H1 (cell line): ENCODE data around the gene MTARC2. TPM values are rescaled to one million over a fixed set of nuclear protein-coding genes. Genes with fewer than 3 reads are reported as not detected.

Source experiments
- CTCF ChIA-PET: fragments of 300-600 bp; sonication (Branson Sonifier 250); formaldehyde crosslinking; loops from one replicate; lab custom pipeline; 2021; ENCODE audit not compliant: partially characterized antibody; lab: Charles Lee
- POLR2A ChIA-PET: fragments of 300-600 bp; sonication (Branson Sonifier 250); formaldehyde crosslinking; loops from one replicate; lab custom pipeline; 2021; ENCODE audit warnings: inconsistent platforms; ENCODE audit not compliant: partially characterized antibody; lab: Charles Lee
- DNase-seq, 2 experiments: peaks; one replicate each; pipeline versions ENCODE4 v3.0.0 to v3.0.0-alpha.2; 2010 to 2022; ENCODE audit warnings: low spot score in 2 of 2, low read depth in 1 of 2, mixed read lengths in 1 of 2
- FAIRE-seq: peaks from 2 replicates; lab custom pipeline; 2011; peaks lifted over from hg19 to GRCh38; lab: Jason Lieb, UNC
- H2AFZ ChIP-seq: 2 replicates; pipeline ENCODE4 v1.8.1; 2012; ENCODE audit warnings: low read length, inconsistent platforms
- H2AK5ac ChIP-seq: 2 replicates; pipeline ENCODE4 v1.6.1; 2013; ENCODE audit warnings: low read depth, low read length
- H2BK120ac ChIP-seq: replicated peaks from 2 replicates; pipeline ENCODE3; 2013; ENCODE audit warnings: low read depth, low read length, inconsistent platforms
- H2BK12ac ChIP-seq: 2 replicates; pipeline ENCODE4 v1.6.1; 2013; ENCODE audit warnings: low read depth, low read length
- H2BK15ac ChIP-seq: 2 replicates; pipeline ENCODE4 v1.6.1; 2013; ENCODE audit warnings: low read length
- H2BK20ac ChIP-seq: 2 replicates; pipeline ENCODE4 v1.6.1; 2013; ENCODE audit warnings: low read length
- H2BK5ac ChIP-seq: 2 replicates; pipeline ENCODE4 v1.6.1; 2013; ENCODE audit warnings: low read depth, low read length
- H3K14ac ChIP-seq: 2 replicates; pipeline ENCODE4 v1.6.1; 2013; ENCODE audit warnings: inconsistent platforms; ENCODE audit not compliant: insufficient read length
- H3K18ac ChIP-seq: 2 replicates; pipeline ENCODE4 v1.6.1; 2013; ENCODE audit warnings: low read length; ENCODE audit errors: extremely low read depth
- H3K23ac ChIP-seq: 2 replicates; pipeline ENCODE4 v1.6.1; 2013; ENCODE audit warnings: inconsistent platforms; ENCODE audit not compliant: insufficient read length
- H3K23me2 ChIP-seq: 2 replicates; pipeline ENCODE4 v1.6.1; 2013; ENCODE audit warnings: low read depth, low read length
- H3K27ac ChIP-seq: 2 replicates; pipeline ENCODE4 v1.6.1; 2011; ENCODE audit warnings: low read depth, low read length, inconsistent platforms
- H3K27me3 ChIP-seq, 4 experiments: replicated peaks in 1 of 4; 1 replicate in 1 of 4; 2 replicates in 3 of 4; pipeline versions ENCODE4 v1.6.1 to v1.8.1; 2011 to 2013; ENCODE audit warnings: low read length in 3 of 4, mild to moderate bottlenecking in 3 of 4, inconsistent platforms in 2 of 4, mixed read lengths in 2 of 4, moderate library complexity in 1 of 4; ENCODE audit not compliant: control insufficient read depth in 3 of 4, insufficient read depth in 3 of 4; ENCODE audit errors: extremely low read depth in 1 of 4
- H3K36me3 ChIP-seq, 4 experiments: 2 replicates each; pipeline versions ENCODE4 v1.6.1 to v1.8.1; 2011 to 2013; ENCODE audit warnings: mild to moderate bottlenecking in 4 of 4, low read length in 3 of 4, moderate library complexity in 2 of 4, control low read depth in 1 of 4, inconsistent platforms in 1 of 4; ENCODE audit not compliant: insufficient read depth in 4 of 4, control insufficient read depth in 2 of 4
- H3K4ac ChIP-seq: replicated peaks from 2 replicates; pipeline ENCODE3; 2013; ENCODE audit warnings: low read length, low read depth, mixed read lengths, inconsistent platforms; ENCODE audit not compliant: insufficient read length
- H3K4me1 ChIP-seq, 4 experiments: replicated peaks in 1 of 4; 1 replicate in 1 of 4; 2 replicates in 3 of 4; pipeline versions ENCODE4 v1.6.1 to v1.8.1; 2011 to 2013; ENCODE audit warnings: low read length in 3 of 4, inconsistent platforms in 2 of 4, mixed read lengths in 1 of 4; ENCODE audit not compliant: insufficient read depth in 4 of 4, control insufficient read depth in 3 of 4
- H3K4me2 ChIP-seq, 2 experiments: 2 replicates each; pipeline versions ENCODE4 v1.6.1 to v1.8.1; 2011 to 2013; ENCODE audit warnings: low read depth in 2 of 2, low read length in 2 of 2, control low read depth in 1 of 2, inconsistent platforms in 1 of 2, mild to moderate bottlenecking in 1 of 2; ENCODE audit not compliant: insufficient read depth in 1 of 2
- H3K4me3 ChIP-seq, 4 experiments: fragments of 200-600, 300-600 bp in 1 of 4; sonication (generic), shearing (Covaris generic), sonication (Bioruptor Twin) in 1 of 4; 2 replicates each; pipeline versions ENCODE4 v1.5.1 to v1.8.1; 2011 to 2016; ENCODE audit warnings: low read length in 4 of 4, low read depth in 3 of 4, control low read depth in 2 of 4, inconsistent platforms in 2 of 4, mild to moderate bottlenecking in 2 of 4, mixed read lengths in 1 of 4, moderate library complexity in 1 of 4; ENCODE audit not compliant: insufficient read depth in 2 of 4; ENCODE audit errors: extremely low read depth in 1 of 4
- H3K56ac ChIP-seq: replicated peaks from 2 replicates; pipeline ENCODE3; 2013; ENCODE audit warnings: low read depth, mild to moderate bottlenecking, mixed read lengths, low read length, inconsistent platforms; ENCODE audit not compliant: insufficient read length
- H3K79me1 ChIP-seq: 2 replicates; pipeline ENCODE4 v1.6.1; 2013; ENCODE audit warnings: low read depth, low read length, control low read depth
- H3K79me2 ChIP-seq, 2 experiments: 2 replicates each; pipeline versions ENCODE4 v1.6.1 to v1.8.1; 2012 to 2013; ENCODE audit warnings: low read length in 2 of 2, mild to moderate bottlenecking in 2 of 2, inconsistent platforms in 1 of 2; ENCODE audit not compliant: insufficient read depth in 2 of 2, control insufficient read depth in 1 of 2
- H3K9ac ChIP-seq, 4 experiments: replicated peaks in 1 of 4; 1 replicate in 1 of 4; 2 replicates in 3 of 4; pipeline versions ENCODE4 v1.6.1 to v1.8.1; 2011 to 2013; ENCODE audit warnings: low read depth in 3 of 4, low read length in 3 of 4, control low read depth in 2 of 4, mild to moderate bottlenecking in 2 of 4, moderate library complexity in 2 of 4, inconsistent platforms in 1 of 4; ENCODE audit errors: extremely low read depth in 1 of 4
- H3K9me3 ChIP-seq, 2 experiments: 2 replicates each; pipeline versions ENCODE4 v1.6.1 to v1.8.1; 2012 to 2013; ENCODE audit warnings: mild to moderate bottlenecking in 2 of 2, moderate library complexity in 2 of 2, control low read depth in 1 of 2, inconsistent platforms in 1 of 2, low read depth in 1 of 2, low read length in 1 of 2, mixed read lengths in 1 of 2; ENCODE audit not compliant: insufficient read depth in 2 of 2
- H4K20me1 ChIP-seq, 2 experiments: replicated peaks in 1 of 2; 2 replicates each; pipeline versions ENCODE3 to v1.8.1; 2011 to 2013; ENCODE audit warnings: inconsistent platforms in 2 of 2, low read length in 2 of 2, mild to moderate bottlenecking in 1 of 2; ENCODE audit not compliant: insufficient read depth in 2 of 2, control insufficient read depth in 1 of 2
- H4K5ac ChIP-seq: 2 replicates; pipeline ENCODE4 v1.6.1; 2013; ENCODE audit warnings: low read length, low read depth, mixed read lengths, inconsistent platforms; ENCODE audit not compliant: insufficient read length
- H4K8ac ChIP-seq: 2 replicates; pipeline ENCODE4 v1.8.0; 2013; ENCODE audit warnings: mild to moderate bottlenecking, moderate library complexity, low read length, inconsistent platforms; ENCODE audit not compliant: insufficient read depth; ENCODE audit errors: extremely low read depth
- H4K91ac ChIP-seq: replicated peaks from 2 replicates; pipeline ENCODE3; 2013; ENCODE audit warnings: low read length, mixed read lengths, inconsistent platforms; ENCODE audit not compliant: insufficient read length
- SIN3A ChIP-seq, 2 experiments: IDR thresholded peaks in 1 of 2; conservative IDR thresholded peaks in 1 of 2; 2 replicates each; pipeline ENCODE4 v1.6.1; 2011 to 2012; ENCODE audit warnings: low read length in 2 of 2, improper control_type of control experiment in 1 of 2, low read depth in 1 of 2, mild to moderate bottlenecking in 1 of 2
- WGBS, 2 experiments: shearing (Covaris generic) in 1 of 2; methylation state at CpG; one replicate each; pipeline versions ENCODE4 v1.1.6 to v1.1.7; 2013 to 2015; ENCODE audit warnings: low lambda C conversion rate in 2 of 2, mixed read lengths in 2 of 2, inconsistent platforms in 1 of 2, low coverage in 1 of 2, missing lambda C conversion rate in 1 of 2; ENCODE audit not compliant: insufficient replicate concordance in 2 of 2, insufficient coverage in 1 of 2, insufficient read length in 1 of 2; ENCODE audit errors: extremely low coverage in 1 of 2, missing lambda C conversion rate in 1 of 2; 5-methylcytosine and 5-hydroxymethylcytosine counted together
- polyA plus RNA-seq, 7 experiments: library from polyadenylated mRNA; depleted of rRNA in 3 of 7; stranded (reverse) in 5 of 7; unstranded in 2 of 7; fragments of >200 nt in 5 of 7; fragments of 200-250 nt in 2 of 7; gene quantifications; 1 replicate in 5 of 7; 2 replicates in 1 of 7; 4 replicates in 1 of 7; pipeline versions ENCODE4 v1.2.1 to v1.2.3, GENCODE V29; 2011 to 2013; ENCODE audit warnings: missing spikeins in 2 of 7, mixed read lengths in 2 of 7
- total RNA-seq: library from RNA; stranded (reverse); fragmentation: NEBNext Ultra II Directional; extraction: Animal tissue kit (Norgen Biotek cat#: 25700); gene quantifications from 2 replicates; pipeline ENCODE4 v1.2.1, GENCODE V29; 2021

The MTARC2 gene
- total and polyA plus RNA-seq, 2 of the 8 experiments (the other 6 are each of a cell fraction or from before 2014, with no cell fraction given), result 7.2 to 7.9 TPM

- Histone ChIP-seq H3K27ac (no peak overlapping the region), H2BK15ac (no peak overlapping the region), H2BK20ac (no peak overlapping the region), H2BK5ac (no peak overlapping the region), H3K9ac (no peak overlapping the region), H4K8ac (no peak overlapping the region), H3K4me1 (no peaks in the 10 kb centered on the region), H3K4me3 (no peak overlapping the region), H2BK120ac (no peak overlapping the region), H3K14ac (no peak overlapping the region), H3K27me3 (no peaks in the 10 kb centered on the region), H2AK5ac (no peak overlapping the region), H2AFZ (no peak overlapping the region), H3K79me1 (peaks cover 2% of the 10 kb centered on the region; the same call in 1 of the 2 replicates), H3K4ac (no peak overlapping the region), H3K23ac (no peak overlapping the region), H3K36me3 (peaks cover 0 to 29% (median 18%) of the 10 kb centered on the region in 4 experiments; a peak in 5 of 8 replicates), H2BK12ac (no peak overlapping the region), H3K79me2 (no peaks in the 10 kb centered on the region), H3K23me2 (no peaks in the 10 kb centered on the region), H3K4me2 (no peak overlapping the region), H3K56ac (no peak overlapping the region), H4K91ac (no peak overlapping the region), H4K20me1 (peaks cover 0 to 4% of the 10 kb centered on the region in 2 experiments), H3K18ac (no peak overlapping the region), H3K9me3 (no peaks in the 10 kb centered on the region), H4K5ac (no peak overlapping the region)
- ChIA-PET CTCF (interaction anchor here (1.1 to 9.2 kb wide), 7 partner anchors 9 to 582 kb away, joined by 3 to 96 read pairs (median 6); partner anchors contain the start of gene MTARC1), POLR2A (interaction anchor here (0.6 to 1.2 kb wide), 3 partner anchors 13 to 524 kb away, joined by 3 to 5 read pairs (median 4); partner anchors contain the start of gene MTARC1)
- FAIRE-seq (no peak), DNase-seq (no peak)
- TF ChIP-seq SIN3A (conservative IDR thresholded peaks at IDR 0.05 in 1 of 2, IDR thresholded peaks at IDR 0.05 in 1 of 2; ENCODE audit: low read depth in 1 of 2, low read length in 2 of 2), result no peak
- WGBS, 2 experiments, result 92% methylated on average over 6 of the region's 6 CpGs; no CpG with 5 or more reads in 1 of the 2 experiments
Measured at GRCh38 chr1:220800262-220800661, 52.1 kb downstream of the MTARC2 start.
